ENCODE results near the gene ERBB4.

ERBB4 gene

DNA sequence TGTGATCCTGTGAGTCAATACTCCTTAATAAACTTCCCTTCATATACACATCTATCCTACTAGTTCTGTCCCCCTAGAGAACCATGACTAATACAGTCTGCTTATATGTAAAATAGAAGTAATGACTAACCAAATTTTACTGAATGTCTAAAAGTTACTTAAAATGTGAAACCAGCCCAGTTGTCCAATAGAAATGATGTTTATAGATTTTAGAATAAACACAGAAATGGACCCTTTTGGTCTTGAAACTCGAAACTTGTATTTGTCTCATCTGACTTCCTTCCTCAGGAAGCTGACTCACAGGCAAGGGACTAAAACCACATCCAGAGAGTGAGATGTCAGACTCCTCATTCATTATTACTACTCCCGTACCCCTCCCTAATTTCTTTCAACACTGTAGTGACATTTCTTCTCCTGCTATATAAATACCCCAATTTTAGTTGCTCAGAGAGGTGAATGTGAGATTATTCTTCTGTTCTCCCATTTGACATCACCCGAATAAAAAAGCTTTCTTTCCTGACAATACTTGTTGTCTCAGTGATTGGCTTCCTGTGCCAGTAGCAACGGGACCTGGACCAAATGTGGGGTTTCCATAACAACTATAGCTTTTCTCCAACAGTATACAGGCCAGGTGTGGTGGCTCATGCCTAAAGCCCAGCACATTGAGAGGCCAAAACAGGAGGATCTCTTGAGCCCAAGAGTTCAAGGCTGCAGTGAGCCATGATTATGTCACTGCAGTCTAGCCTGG lies 486.0 kb downstream of the ERBB4 start (continued):
- TF ChIP-seq, protein P1, sequence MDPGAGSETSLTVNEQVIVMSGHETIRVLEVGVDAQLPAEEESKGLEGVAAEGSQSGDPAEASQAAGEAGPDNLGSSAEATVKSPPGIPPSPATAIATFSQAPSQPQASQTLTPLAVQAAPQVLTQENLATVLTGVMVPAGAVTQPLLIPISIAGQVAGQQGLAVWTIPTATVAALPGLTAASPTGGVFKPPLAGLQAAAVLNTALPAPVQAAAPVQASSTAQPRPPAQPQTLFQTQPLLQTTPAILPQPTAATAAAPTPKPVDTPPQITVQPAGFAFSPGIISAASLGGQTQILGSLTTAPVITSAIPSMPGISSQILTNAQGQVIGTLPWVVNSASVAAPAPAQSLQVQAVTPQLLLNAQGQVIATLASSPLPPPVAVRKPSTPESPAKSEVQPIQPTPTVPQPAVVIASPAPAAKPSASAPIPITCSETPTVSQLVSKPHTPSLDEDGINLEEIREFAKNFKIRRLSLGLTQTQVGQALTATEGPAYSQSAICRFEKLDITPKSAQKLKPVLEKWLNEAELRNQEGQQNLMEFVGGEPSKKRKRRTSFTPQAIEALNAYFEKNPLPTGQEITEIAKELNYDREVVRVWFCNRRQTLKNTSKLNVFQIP (CRISPR knock-in tag; IDR thresholded peaks at IDR 0.05; ENCODE audit: borderline replicate concordance, low read depth): no peak

DNA sequence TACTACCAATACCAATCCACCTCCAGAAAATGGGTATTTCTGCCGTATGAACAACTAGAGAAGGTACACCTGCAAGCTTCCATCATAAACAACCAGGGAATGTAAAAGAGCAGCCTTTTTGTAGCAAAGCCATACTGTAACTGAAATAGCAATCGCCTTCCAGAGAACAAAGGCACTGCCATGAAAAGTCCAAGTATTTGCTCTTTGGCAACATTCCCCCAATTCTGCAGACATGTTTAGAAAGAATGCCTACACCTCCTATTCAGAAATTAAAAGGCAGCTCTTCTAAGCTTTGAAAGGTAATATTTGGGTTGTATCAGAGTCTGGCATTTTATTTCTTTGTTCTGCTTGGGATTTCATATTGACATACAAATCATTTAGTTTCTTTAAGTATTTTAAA lies 487.7 kb downstream of the ERBB4 start:
- TF ChIP-seq ARNTL (CRISPR knock-in tag; IDR thresholded peaks at IDR 0.05; ENCODE audit: borderline replicate concordance, low read depth): no peak
- TF ChIP-seq CSDC2 (CRISPR knock-in tag; IDR thresholded peaks at IDR 0.05): no peak
- no peak for TF ChIP-seq OSR1 (CRISPR knock-in tag; IDR thresholded peaks at IDR 0.05)
- TF ChIP-seq TOX (CRISPR knock-in tag; IDR thresholded peaks at IDR 0.05; ENCODE audit: borderline replicate concordance): no peak
- no peak for TF ChIP-seq GLIS3 (CRISPR knock-in tag; IDR thresholded peaks at IDR 0.05)
- TF ChIP-seq, protein P2, sequence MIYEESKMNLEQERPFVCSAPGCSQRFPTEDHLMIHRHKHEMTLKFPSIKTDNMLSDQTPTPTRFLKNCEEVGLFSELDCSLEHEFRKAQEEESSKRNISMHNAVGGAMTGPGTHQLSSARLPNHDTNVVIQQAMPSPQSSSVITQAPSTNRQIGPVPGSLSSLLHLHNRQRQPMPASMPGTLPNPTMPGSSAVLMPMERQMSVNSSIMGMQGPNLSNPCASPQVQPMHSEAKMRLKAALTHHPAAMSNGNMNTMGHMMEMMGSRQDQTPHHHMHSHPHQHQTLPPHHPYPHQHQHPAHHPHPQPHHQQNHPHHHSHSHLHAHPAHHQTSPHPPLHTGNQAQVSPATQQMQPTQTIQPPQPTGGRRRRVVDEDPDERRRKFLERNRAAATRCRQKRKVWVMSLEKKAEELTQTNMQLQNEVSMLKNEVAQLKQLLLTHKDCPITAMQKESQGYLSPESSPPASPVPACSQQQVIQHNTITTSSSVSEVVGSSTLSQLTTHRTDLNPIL (CRISPR knock-in tag; IDR thresholded peaks at IDR 0.05; ENCODE audit: low read depth): no peak
- TF ChIP-seq BACH2 (CRISPR knock-in tag; IDR thresholded peaks at IDR 0.05; ENCODE audit: borderline replicate concordance): no peak
- TF ChIP-seq, protein P3, sequence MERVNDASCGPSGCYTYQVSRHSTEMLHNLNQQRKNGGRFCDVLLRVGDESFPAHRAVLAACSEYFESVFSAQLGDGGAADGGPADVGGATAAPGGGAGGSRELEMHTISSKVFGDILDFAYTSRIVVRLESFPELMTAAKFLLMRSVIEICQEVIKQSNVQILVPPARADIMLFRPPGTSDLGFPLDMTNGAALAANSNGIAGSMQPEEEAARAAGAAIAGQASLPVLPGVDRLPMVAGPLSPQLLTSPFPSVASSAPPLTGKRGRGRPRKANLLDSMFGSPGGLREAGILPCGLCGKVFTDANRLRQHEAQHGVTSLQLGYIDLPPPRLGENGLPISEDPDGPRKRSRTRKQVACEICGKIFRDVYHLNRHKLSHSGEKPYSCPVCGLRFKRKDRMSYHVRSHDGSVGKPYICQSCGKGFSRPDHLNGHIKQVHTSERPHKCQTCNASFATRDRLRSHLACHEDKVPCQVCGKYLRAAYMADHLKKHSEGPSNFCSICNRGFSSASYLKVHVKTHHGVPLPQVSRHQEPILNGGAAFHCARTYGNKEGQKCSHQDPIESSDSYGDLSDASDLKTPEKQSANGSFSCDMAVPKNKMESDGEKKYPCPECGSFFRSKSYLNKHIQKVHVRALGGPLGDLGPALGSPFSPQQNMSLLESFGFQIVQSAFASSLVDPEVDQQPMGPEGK (CRISPR knock-in tag; IDR thresholded peaks at IDR 0.05; ENCODE audit: borderline replicate concordance): no peak
- TF ChIP-seq ESRRG (CRISPR knock-in tag; IDR thresholded peaks at IDR 0.05): no peak
- TF ChIP-seq SNAI2 (CRISPR knock-in tag; IDR thresholded peaks at IDR 0.05): no peak
- TF ChIP-seq ZNF70 (CRISPR knock-in tag; IDR thresholded peaks at IDR 0.05): no peak
- no peak for TF ChIP-seq ZFP30 (CRISPR knock-in tag; IDR thresholded peaks at IDR 0.05)
- no peak for TF ChIP-seq ZNF8 (CRISPR knock-in tag; IDR thresholded peaks at IDR 0.05)
- no peak for TF ChIP-seq PPARA (CRISPR knock-in tag; IDR thresholded peaks at IDR 0.05; ENCODE audit: borderline replicate concordance)
- TF ChIP-seq ZNF565 (CRISPR knock-in tag; conservative IDR thresholded peaks at IDR 0.05; ENCODE audit: low read depth): no peak
- no peak for ATAC-seq

DNA sequence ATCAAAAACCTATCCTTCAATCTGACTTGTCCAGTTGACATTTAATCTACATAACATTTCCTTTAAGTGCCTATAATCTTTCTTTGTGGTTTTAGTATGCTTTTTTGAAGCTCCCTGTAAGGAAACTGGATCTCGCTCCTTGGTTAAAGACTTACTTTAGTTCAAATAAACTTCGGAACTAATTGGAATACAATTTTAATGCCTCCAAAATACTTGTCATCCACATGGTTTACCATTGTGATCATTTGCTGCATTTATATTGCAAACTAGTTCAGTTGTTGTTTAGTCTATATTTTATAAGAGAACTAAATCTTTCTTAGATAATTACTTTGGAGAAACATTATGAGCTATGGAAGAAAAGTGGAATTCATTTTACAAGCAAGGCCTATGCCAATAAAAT lies 496.0 kb downstream of the ERBB4 start:
- ATAC-seq: no peak
- TF ChIP-seq ARNTL (CRISPR knock-in tag; IDR thresholded peaks at IDR 0.05; ENCODE audit: borderline replicate concordance, low read depth): no peak
- no peak for TF ChIP-seq RARB (CRISPR knock-in tag; IDR thresholded peaks at IDR 0.05)
- TF ChIP-seq CSDC2 (CRISPR knock-in tag; IDR thresholded peaks at IDR 0.05): no peak
- TF ChIP-seq, protein P2 (CRISPR knock-in tag; IDR thresholded peaks at IDR 0.05; ENCODE audit: low read depth): no peak
- TF ChIP-seq OSR1 (CRISPR knock-in tag; IDR thresholded peaks at IDR 0.05): no peak
- TF ChIP-seq BACH2 (CRISPR knock-in tag; IDR thresholded peaks at IDR 0.05; ENCODE audit: borderline replicate concordance): no peak
- TF ChIP-seq ESRRG (CRISPR knock-in tag; IDR thresholded peaks at IDR 0.05): no peak
- TF ChIP-seq, protein P1 (CRISPR knock-in tag; IDR thresholded peaks at IDR 0.05; ENCODE audit: borderline replicate concordance, low read depth): no peak
- no peak for TF ChIP-seq TCF4 (CRISPR knock-in tag; IDR thresholded peaks at IDR 0.05; ENCODE audit: borderline replicate concordance)
- TF ChIP-seq SNAI2 (CRISPR knock-in tag; IDR thresholded peaks at IDR 0.05): no peak
- no peak for TF ChIP-seq TOX (CRISPR knock-in tag; IDR thresholded peaks at IDR 0.05; ENCODE audit: borderline replicate concordance)
- no peak for TF ChIP-seq ZFP3 (CRISPR knock-in tag; IDR thresholded peaks at IDR 0.05)
- no peak for TF ChIP-seq ISL1 (CRISPR knock-in tag; IDR thresholded peaks at IDR 0.05)

Data from SK-N-SH treated with all-trans-retinoic acid at 6 μM for 48 hours (cell line).